ENCODE results near the gene PIP5K1B.

PIP5K1B gene

GRCh38 chr9:68804911-68805889, 100.2 kb downstream of the PIP5K1B start:
- no peak overlapping the region for H3K4me3 ChIP-seq (ENCODE audit: low read length)
- TF ChIP-seq CTCF (conservative IDR thresholded peaks at IDR 0.05; ENCODE audit: low read length), result no peak
- no peak for DNase-seq (ENCODE audit: low read depth)

- TF ChIP-seq CTCF (conservative IDR thresholded peaks at IDR 0.05; ENCODE audit: low read length), result no peak
- no peak overlapping the region for H3K4me3 ChIP-seq (ENCODE audit: low read length)
- no peak for DNase-seq (ENCODE audit: low read depth)
Observed at GRCh38 chr9:68805890-68806517, 101.0 kb downstream of the PIP5K1B start.

GRCh38 chr9:68808338-68808890, 103.4 kb downstream of the PIP5K1B start:
- no peak for TF ChIP-seq CTCF (conservative IDR thresholded peaks at IDR 0.05; ENCODE audit: low read length)
- no peak for DNase-seq (ENCODE audit: low read depth)
- no peak overlapping the region for H3K4me3 ChIP-seq (ENCODE audit: low read length)

GRCh38 chr9:68817079-68817875, 112.2 kb downstream of the PIP5K1B start:
- no peak for DNase-seq (ENCODE audit: low read depth)
- TF ChIP-seq CTCF (conservative IDR thresholded peaks at IDR 0.05; ENCODE audit: low read length), result no peak
- H3K4me3 ChIP-seq (ENCODE audit: low read length), result no peak overlapping the region

GRCh38 chr9:68819065-68819464, 114.0 kb downstream of the PIP5K1B start:
- no peak for TF ChIP-seq CTCF (conservative IDR thresholded peaks at IDR 0.05; ENCODE audit: low read length)
- DNase-seq (ENCODE audit: low read depth), result no peak
- no peak overlapping the region for H3K4me3 ChIP-seq (ENCODE audit: low read length)

- DNase-seq (ENCODE audit: low read depth), result no peak
- no peak overlapping the region for H3K4me3 ChIP-seq (ENCODE audit: low read length)
- TF ChIP-seq CTCF (conservative IDR thresholded peaks at IDR 0.05; ENCODE audit: low read length), result no peak
Observed at GRCh38 chr9:68821911-68822310, 116.9 kb downstream of the PIP5K1B start.
